ENCODE data around the gene NAA35.
"Not testable (repeated sequence)": the region's sequence is repeated elsewhere in the genome, so short reads cannot be mapped to it uniquely, and the experiment has no call there.

NAA35 gene

DNA sequence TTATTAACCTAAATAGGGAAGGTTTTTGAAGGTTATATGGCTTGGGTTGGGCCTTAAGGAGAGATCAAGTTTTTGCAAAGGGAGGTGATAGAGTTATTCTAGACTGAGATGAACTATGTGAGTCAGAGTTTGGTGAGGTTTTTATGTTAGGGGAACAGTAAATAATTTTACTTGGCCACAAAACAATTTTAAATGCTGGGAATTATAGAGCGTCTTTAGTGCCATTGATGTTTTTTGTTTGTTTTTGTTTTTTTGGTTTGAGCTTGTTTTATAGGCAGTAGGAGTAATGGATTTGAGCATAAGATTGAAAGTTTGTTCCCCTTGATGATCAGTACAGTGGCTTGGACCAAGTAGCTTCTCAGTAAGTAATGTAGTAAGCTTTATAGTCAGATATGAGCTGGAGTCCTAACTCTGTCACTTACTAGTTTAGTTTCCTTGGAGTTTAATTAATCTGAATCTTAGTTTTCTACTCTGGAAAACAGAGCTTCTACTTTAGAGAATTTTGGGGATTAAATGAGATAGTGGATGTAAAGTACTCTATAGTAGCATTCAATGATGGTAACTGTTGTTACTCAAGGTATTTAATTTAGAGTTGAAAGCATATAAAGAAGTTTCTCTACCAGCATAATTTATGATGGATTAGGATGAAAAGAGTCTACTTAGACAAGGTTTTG is 2.9 kb downstream of the NAA35 start:
- no peak for FAIRE-seq
- DNase-seq (ENCODE audit: low spot score) = no peak

DNA sequence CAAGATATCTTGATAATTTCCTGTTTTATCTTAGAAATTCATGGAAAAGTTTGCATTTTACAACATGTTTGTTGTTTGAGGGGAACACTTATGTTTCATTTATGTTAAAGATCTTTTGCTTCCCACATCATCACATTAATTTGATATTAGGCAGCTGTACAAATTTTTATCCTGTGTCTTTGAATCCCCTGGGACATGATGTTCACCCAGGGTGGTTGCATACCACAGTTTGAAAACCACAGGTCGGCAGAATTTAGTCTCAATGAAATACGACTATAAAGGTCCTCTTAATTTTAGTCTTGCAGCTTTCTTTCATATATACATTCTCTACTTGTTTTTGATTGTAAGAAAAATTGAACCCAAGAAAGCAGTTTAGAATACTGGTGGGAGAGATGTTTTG is 3.7 kb downstream of the NAA35 start:
- DNase-seq (ENCODE audit: low spot score) = no peak
- FAIRE-seq = no peak

DNA sequence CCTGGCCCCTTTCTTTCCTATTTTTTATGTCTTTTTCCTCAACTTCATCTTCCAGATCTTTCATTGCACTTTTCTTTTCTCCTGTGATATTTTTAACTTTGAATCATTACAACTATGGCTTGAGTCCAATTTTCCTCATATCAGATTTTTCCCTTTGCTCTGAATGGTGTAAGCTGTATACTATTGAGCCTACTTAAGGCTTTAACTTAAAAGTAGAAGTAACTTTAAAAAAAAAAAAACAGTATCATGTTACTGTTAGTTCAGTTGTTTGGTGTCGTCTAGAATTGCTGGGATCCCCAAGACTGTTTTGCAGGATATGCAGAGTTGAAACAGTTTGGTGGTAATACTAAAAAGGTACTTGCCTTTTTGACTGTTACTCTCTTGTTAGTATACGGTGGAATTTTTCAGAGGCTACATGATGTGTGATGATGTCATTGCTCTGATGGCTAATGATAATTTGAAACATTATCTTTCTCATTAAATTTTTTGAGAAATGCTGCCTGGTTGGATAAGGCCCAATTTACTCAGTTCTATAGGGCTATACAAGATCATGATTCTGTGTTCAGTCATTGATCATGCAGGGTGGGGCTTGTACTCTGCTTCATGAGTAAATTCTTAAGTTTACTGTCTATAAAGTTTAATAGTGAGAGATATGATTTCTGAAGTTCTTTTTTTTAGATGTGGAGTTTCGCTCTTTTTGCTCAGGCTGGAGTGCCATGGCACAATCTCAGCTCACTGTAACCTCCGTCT is 8.8 kb downstream of the NAA35 start:
- DNase-seq (ENCODE audit: low spot score) (no peak), FAIRE-seq (no peak)

DNA sequence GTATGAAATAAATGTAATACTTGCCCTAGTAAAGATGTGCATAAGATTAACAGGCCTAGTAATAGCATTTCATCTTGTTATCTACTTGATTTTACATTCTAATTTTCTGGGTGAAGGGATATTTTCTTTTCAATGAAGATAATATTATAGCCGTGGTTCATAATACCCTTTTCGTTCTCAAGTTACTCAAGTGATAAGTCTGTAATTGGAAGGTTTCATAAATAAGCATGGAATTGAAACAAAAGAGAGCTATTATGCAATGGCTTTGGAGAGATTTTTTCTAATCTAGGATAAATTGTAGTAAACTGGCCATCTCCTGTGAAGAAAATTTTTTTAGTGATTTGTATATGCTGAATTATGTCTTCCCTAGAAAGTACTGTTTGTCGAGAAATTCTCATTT is 19.0 kb downstream of the NAA35 start:
- no peak for FAIRE-seq

DNA sequence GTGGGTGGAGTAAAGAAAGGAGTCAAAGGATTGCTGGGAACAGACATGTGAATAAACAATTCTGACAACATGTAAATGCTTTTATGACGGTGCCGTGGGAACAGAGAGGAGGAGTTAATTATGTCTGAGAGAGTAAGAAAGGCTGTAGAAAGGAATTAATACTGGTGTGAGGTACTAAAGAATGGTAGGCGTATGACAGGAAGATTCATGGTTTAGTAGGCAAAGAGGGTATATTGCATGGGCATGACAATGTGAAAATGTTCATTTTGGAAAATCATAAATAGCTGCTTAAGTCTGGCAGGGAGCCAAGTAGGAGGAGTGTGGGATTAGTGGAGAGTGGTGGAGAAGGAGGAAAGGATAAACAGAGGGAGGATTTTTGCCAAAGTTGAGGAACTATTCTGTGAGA is 19.7 kb downstream of the NAA35 start:
- FAIRE-seq (no peak), DNase-seq (ENCODE audit: low spot score) (no peak)

More for the DNA sequence above, 19.0 kb downstream of the NAA35 start:
- DNase-seq (ENCODE audit: low spot score) = no peak

DNA sequence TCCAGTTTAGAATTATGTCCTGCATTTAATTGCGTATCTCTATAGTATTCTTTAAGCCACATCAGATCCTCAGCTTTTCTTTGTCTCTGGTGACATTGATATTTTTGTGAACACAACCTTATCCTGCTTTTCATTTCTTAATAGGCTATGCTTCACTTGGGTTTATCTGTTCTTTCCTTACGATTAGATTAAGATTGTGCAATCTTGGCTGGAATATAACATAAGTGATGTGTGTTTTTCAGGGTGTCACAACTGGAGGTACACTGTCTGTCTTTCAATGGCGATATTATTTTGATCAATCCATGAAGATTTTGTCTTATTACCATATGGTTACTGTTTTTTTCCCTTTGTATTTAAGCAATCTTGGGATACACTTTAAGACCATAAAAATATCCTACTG is 23.6 kb downstream of the NAA35 start:
- DNase-seq (ENCODE audit: low spot score) (no peak), FAIRE-seq (no peak)

DNA sequence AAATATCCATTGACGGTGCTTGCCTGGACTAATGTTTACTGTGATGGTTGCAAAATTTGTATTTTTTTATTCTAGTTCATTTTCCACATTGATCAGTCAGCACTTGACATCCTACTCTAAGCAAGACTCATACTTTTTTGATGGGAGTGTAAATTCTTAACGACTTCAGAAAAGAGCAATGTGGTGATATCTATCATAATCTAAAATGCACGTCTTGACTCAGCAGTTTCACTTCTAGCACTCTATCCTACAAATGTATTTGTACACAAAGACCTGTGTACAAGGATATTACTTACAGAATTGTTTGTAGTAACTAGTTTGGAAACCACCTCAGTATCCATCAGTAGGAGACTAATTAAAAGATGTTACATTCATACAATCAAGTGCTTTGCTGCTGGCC is 24.0 kb downstream of the NAA35 start:
- DNase-seq (ENCODE audit: low spot score) (no peak), FAIRE-seq (no peak)

DNA sequence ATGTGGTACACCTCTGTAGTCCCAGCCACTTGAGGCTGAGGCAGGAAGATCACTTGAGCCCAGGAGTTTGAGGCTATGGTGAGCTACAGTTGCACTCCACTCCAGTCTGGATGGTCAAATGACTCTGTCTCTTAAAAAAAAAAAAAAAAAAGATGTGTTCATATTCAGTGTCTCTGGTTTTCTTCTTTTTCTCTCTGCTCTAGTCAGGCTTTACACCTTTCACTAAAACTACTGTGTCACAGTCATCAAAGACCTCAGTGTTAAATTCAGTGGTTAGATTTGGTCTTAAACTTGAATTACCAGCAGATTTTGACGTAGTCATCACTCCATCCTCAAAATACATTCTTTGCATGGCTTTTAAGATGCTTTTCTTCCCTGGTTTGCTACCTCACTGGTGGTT is 28.8 kb downstream of the NAA35 start:
- FAIRE-seq (no peak), DNase-seq (ENCODE audit: low spot score) (no peak)

DNA sequence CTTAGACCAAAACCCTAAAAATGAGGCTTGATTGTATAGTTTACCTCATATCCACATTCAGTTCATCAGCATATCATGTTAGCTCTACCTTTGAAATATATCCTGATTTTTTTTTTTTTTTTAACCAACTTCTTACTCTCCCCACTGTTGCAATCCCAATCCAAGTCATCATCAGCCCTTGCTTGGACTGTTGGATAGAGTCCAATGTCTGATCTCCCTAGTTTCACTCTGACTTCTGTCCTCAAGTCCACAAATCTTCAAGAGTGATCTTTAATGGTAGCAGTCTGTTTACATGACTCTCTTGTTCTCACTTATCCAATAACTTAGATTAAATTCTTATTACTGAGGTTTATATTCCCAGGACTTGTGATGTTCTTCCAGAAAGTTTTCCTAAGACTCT is 30.8 kb downstream of the NAA35 start:
- FAIRE-seq (no peak), DNase-seq (ENCODE audit: low spot score) (no peak)

DNA sequence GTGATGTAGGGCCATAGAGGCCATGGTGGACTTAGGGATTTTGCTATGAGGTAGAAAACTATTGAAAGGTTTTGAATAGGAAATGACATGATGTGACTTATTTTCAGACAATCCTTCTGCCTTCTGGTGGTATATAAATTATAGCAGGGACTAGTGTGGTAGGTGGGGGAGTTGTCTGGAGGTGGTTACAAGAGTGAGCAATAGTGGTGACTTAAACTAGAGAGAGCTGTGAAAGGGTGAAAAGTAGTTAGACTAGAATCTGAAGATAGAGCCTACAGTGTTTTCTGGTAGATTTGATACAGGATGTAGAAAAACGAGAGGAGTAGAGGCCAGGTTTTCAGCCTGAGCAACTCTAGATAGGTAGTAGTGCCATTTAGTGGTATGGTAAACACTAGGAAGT is 32.3 kb downstream of the NAA35 start:
- DNase-seq (ENCODE audit: low spot score) (no peak), FAIRE-seq (no peak)

DNA sequence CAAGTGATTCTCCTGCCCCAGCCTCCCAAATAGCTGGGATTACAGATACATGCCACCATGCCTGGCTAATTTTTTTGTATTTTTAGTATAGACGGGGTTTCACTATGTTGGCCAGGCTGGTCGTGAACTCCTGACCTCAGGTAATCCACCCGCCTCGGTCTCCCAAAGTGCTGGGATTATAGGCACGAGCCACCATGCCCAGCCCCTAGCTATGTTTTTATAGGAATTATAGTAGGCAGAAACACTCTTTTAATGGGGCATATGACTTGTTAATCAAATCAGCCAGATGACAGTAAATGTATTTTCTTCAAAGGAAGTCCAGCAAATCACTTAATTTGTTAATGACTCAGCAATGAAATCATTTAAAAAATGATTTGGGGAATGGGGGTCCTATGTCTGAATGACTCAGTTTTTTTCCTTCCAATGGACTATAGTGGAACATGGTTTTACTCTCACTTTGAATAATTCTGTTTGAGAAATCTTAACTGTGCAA is 33.2 kb downstream of the NAA35 start:
- FAIRE-seq; DNase-seq (ENCODE audit: low spot score): not testable (repeated sequence)

DNA sequence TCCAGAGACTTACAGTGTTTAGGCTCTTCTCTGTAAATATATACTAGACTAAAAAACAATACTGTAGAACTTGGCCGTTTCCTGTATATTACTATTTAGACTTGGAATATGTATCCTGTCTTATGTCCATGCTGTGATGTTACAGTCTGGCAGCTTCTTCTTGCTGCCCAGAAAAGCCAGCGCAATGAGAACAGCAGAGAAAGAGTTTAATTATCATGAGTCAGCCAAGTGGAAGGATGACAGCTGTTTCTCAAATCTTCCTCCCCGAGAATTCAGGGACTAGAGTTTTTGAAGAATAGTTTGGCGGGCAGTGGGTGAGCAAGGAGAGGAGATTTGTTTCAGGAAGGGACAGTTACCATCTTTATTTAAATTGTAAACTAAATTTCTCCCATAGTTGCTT is 37.5 kb downstream of the NAA35 start:
- DNase-seq (ENCODE audit: low spot score) (no peak), FAIRE-seq (no peak)

DNA sequence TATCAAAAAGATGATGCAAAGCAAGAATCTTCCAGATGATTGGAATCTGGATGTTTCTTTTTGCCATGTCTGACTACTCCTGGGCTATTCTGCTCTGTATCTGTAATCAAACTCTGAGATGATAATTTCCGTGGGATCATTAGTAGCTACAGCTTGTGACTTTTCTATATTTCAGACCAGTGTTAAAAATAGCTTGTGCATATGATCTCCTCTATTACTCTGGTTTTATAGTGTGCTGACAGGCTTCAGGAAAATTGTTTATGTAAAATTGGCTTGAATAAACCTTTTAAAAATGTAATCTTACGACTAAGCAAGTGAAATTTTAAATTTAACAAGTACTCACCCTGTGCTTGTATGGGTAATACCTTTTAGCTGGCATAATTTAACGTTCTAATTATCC is 40.4 kb downstream of the NAA35 start:
- FAIRE-seq (no peak), DNase-seq (ENCODE audit: low spot score) (no peak)

DNA sequence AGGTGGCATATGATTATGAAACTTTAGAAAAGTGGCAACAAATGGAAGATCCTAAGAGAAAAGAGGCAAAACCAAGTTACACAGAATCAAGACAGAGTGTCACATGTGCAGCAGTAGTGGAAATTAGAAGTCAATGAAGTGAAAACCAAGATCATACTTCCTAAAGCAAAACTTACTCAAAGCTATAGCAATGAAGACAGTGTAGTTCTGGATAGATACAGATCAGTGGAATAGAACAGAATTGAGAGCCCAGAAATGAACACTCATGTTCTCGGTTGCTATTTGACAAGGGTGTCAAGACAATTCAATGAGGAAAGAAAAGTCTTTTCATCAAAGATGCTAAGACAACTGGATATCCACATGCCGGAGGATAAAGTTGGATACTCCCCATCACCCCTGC is 43.5 kb downstream of the NAA35 start:
- no peak for DNase-seq (ENCODE audit: low spot score)
- FAIRE-seq = no peak

DNA sequence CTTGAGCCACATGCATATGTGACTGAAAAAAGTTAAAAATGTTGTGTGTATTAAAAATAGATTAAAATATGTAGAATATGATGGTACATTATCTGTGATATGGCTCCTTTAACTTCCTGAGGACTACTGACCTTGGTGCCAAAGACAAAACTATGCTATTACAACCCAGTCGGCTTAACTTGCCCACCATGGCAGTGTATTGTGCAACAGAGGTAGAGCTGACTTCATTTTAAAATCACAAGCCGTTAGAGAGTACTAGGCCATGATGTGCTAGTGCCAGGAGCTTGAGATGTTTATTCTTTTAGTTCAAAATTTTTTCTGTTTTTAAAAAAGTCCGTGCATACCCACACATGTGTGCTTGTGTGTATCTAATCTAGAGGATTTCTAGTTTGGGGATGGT is 46.3 kb downstream of the NAA35 start:
- no peak for DNase-seq (ENCODE audit: low spot score)

DNA sequence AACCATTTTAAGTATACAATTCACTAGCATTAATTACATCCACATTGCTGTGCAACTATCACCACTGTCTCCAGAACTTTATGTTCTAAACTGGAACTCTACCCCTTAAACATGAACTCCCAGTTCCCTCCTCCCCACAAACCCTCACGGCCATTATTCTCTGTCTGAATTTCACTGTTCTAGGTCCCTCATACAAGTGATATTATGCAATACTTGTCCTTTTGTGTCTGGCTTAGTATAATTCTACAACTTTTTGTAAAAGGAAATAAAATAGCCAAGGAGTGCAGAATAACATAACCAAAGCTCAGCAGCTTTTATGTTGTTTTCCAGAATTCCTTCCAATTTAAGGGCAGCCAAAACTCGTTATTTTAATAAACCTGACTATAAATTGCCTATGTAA is 53.2 kb downstream of the NAA35 start:
- FAIRE-seq = no peak

More for the DNA sequence above, 46.3 kb downstream of the NAA35 start:
- FAIRE-seq = no peak

DNA sequence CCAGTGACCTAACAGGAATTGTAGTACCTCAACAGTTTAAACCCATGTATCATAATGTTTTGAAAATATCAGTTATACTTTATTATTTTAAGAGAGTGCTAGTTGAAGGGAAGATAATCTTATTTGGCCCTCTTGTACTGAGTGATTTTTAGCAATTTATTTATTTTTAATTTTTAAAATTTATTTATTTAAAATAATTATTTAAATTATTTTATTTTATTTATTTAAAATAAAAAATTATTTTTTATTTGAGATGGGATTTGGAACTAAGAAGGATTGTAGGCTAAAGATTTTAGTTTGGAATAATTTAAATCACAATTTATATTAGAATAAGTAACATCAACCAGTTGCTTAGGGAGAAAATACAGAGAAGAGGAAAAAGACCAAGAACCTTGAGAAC is 54.2 kb downstream of the NAA35 start:
- DNase-seq (ENCODE audit: low spot score) (no peak), FAIRE-seq (peak; percentile 80)

More for the DNA sequence above, 53.2 kb downstream of the NAA35 start:
- no peak for DNase-seq (ENCODE audit: low spot score)

DNA sequence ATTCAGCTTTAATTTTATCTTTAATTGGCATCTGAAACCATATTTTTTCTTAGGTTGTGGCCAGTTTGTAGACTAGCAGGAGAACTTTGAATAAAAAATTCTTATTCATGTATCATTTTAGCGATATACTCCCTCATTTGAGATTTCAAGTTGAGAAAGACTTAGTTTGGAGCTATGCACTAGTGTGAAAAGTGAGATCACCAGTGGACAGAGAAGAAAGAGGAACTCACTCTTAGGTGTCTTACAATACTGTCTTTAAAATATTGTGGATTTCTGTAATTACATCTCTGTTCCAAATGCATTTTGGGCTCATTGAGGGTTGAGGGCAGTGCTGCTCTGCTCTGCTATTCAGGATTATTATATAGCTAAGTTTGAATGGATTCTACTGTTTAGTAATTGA is 54.7 kb downstream of the NAA35 start:
- DNase-seq (ENCODE audit: low spot score) (no peak), FAIRE-seq (no peak)

DNA sequence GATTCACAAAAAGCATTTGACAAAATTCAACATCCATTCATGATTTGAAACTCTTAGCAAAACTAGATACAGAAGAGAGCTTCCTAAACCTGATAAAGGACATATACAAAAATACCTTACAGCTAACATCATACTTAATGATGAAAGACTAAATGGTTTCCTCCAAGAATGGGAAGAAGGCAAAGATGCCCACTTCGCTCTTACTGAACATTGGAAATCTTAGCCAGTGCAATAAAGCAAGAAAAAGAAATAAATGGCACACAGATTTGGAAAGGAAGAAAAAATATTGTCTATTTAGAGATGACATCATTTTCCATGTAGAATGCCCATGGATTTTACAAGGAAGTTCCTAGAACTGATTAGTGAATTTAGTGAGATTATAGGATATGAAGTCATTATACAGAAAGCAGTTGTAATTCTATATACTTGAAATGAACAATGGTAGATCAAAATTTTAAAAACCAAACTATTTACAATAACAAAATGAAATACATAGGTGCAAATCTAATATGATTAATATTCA is 64.4 kb downstream of the NAA35 start:
- DNase-seq (ENCODE audit: low spot score) (no peak), FAIRE-seq (no peak)

DNA sequence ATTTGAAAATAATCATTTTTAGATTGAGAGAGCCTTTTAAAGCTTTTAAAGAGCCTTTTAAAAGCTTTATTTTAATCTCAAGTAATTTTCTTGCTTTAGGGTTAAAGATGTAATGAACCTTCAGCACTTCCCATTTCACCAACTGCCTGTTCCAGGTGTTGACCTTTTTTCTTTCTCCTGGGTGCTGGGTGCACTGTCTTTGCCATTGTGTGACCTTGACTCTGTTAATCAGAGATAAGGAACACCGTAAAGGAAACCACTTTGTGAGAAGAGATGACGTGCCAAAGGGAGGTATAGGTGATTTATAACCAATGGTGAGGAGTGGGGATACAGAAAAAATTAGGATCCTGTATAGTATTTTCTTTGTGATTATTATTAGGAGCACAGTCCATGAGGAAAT is 68.2 kb downstream of the NAA35 start:
- no peak for FAIRE-seq

DNA sequence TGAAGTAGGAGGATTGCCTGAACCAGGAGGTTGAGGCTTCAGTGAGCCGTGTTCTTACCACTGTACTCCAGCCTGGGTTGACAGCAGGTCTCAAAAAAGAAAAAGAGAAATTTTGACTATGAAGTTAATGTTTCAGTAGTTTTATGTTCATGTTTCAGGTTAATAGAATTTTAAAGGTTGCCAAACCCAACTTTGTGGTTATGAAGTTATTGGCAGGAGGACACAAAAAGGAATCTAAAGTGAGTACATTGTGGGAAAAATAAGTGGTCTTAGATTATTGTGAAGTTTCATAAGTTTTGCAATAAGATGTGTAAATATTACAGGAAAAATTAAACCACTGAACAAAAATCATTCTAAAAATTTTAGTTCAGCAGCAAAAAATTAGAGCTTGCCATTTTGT is 79.8 kb downstream of the NAA35 start:
- DNase-seq (ENCODE audit: low spot score) (no peak), FAIRE-seq (no peak)

More for the DNA sequence above, 68.2 kb downstream of the NAA35 start:
- DNase-seq (ENCODE audit: low spot score) = no peak

DNA sequence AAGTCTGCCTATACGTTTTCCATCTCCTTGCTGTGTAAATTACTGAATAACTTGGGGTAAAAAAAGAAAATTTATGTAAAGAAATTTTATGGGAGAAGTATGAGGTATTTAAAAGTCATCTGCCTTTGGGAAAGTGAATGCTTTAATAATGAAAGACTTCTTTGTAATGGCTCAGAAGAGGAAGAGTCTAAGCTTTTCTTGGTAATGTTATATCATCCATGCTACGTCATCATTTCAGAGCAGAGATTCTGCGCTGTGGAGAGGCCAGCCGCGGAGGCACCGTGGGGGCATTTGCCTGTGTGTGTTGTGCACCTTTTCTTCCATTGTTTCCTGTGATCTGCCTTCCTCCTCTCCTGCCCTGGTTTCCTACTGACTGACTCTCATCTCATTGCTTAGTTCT is 80.2 kb downstream of the NAA35 start:
- DNase-seq (ENCODE audit: low spot score) = no peak
- FAIRE-seq = no peak

Data from RCC 7860 (cell line).